B cell (primary cell): Measurements from ENCODE around the gene SLC12A7. TPM values are rescaled to one million over a fixed set of nuclear protein-coding genes. Genes with fewer than 3 reads are reported as not detected.

Source experiments
- ATAC-seq: fragments of 200-7000 bp; cut with Tn5 transposase; one replicate; pipeline ENCODE4 v1.10.0; 2021; ENCODE audit warnings: low read depth, mild to moderate bottlenecking, moderate number of reproducible peaks, moderate library complexity
- CTCF ChIA-PET: fragments of 350-600 bp; sonication (Branson Sonifier 250); formaldehyde crosslinking; loops from one replicate; lab custom pipeline; 2021; ENCODE audit warnings: antibody characterized with exemption, inconsistent platforms; lab: Charles Lee
- POLR2A ChIA-PET: fragments of 350-600 bp; sonication (Branson Sonifier 250); formaldehyde crosslinking; loops from one replicate; lab custom pipeline; 2021; ENCODE audit warnings: antibody characterized with exemption; lab: Charles Lee
- DNase-seq: peaks from one replicate; pipeline ENCODE4 v3.0.0; 2013
- H2AFZ ChIP-seq: 2 replicates; pipeline ENCODE4 v1.6.1; 2012; ENCODE audit warnings: mild to moderate bottlenecking, low read depth, low read length; ENCODE audit not compliant: insufficient read depth, poor library complexity, severe bottlenecking
- H3K27ac ChIP-seq, 2 donors: 1 replicate in 1 of 2; 2 replicates in 1 of 2; pipeline ENCODE4 v1.5.1; 2012 to 2013; ENCODE audit warnings: low read length in 2 of 2, mild to moderate bottlenecking in 2 of 2, moderate library complexity in 1 of 2
- H3K27me3 ChIP-seq, 4 experiments: fragments of 200-600 bp in 1 of 4; sonication (generic) in 1 of 4; replicated peaks in 1 of 4; 1 replicate in 2 of 4; 2 replicates in 2 of 4; pipeline versions ENCODE4 v1.6.1 to v1.7.0; 2013 to 2016; ENCODE audit warnings: low read length in 3 of 4, mild to moderate bottlenecking in 2 of 4, mixed read lengths in 1 of 4, moderate library complexity in 1 of 4; ENCODE audit not compliant: insufficient read depth in 4 of 4, control insufficient read depth in 3 of 4; ENCODE audit errors: control extremely low read depth in 1 of 4
- H3K36me3 ChIP-seq, 2 experiments: replicated peaks in 1 of 2; 1 replicate in 1 of 2; 2 replicates in 1 of 2; pipeline versions ENCODE4 v1.6.1 to v1.7.1; 2013; ENCODE audit warnings: low read length in 1 of 2; ENCODE audit not compliant: insufficient read depth in 2 of 2, control insufficient read depth in 1 of 2; ENCODE audit errors: control extremely low read depth in 1 of 2, extremely low read depth in 1 of 2
- H3K4me1 ChIP-seq, 2 donors: fragments of 200-600 bp in 1 of 2; sonication (generic) in 1 of 2; 1 replicate in 1 of 2; 2 replicates in 1 of 2; pipeline versions ENCODE4 v1.5.1 to v1.6.1; 2013 to 2017; ENCODE audit warnings: low read length in 2 of 2; ENCODE audit not compliant: control insufficient read depth in 2 of 2, insufficient read depth in 2 of 2
- H3K4me2 ChIP-seq: replicated peaks from 2 replicates; pipeline ENCODE3; 2012; ENCODE audit warnings: mild to moderate bottlenecking, low read depth, low read length; ENCODE audit not compliant: poor library complexity, severe bottlenecking
- H3K4me3 ChIP-seq, 5 experiments: fragments of 200-600 bp in 1 of 5; sonication (generic) in 1 of 5; 1 replicate in 3 of 5; 2 replicates in 2 of 5; pipeline versions ENCODE4 v1.5.1 to v1.7.0; 2011 to 2016; ENCODE audit warnings: low read length in 4 of 5, mild to moderate bottlenecking in 4 of 5, low read depth in 2 of 5, control low read depth in 1 of 5, moderate library complexity in 1 of 5; ENCODE audit not compliant: insufficient read depth in 1 of 5; ENCODE audit errors: control extremely low read depth in 1 of 5, extremely low read depth in 1 of 5
- H3K79me2 ChIP-seq: fragments of 200-600 bp; sonication (generic); one replicate; pipeline ENCODE4 v1.6.0; 2016; ENCODE audit warnings: low read length; ENCODE audit not compliant: control insufficient read depth, insufficient read depth
- H3K9ac ChIP-seq: fragments of 200-600 bp; sonication (generic); 2 replicates; pipeline ENCODE4 v1.6.1; 2017; ENCODE audit warnings: mild to moderate bottlenecking, low read length, moderate library complexity
- H3K9me3 ChIP-seq, 3 donors: one replicate each; pipeline versions ENCODE4 v1.6.1 to v1.7.1; 2013; ENCODE audit warnings: low read length in 2 of 3; ENCODE audit not compliant: control insufficient read depth in 2 of 3, insufficient read depth in 1 of 3; ENCODE audit errors: control extremely low read depth in 1 of 3
- H4K20me1 ChIP-seq: 2 replicates; pipeline ENCODE4 v1.6.0; 2012; ENCODE audit warnings: mild to moderate bottlenecking, low read length; ENCODE audit not compliant: insufficient read depth, control insufficient read depth, poor library complexity, severe bottlenecking
- H3K27ac Mint-ChIP-seq: one replicate; pipeline ENCODE4 v1.8.0; 2021; ENCODE audit warnings: mixed read lengths
- H3K27me3 Mint-ChIP-seq: one replicate; pipeline ENCODE4 v1.8.0; 2021; ENCODE audit warnings: mixed read lengths
- H3K4me1 Mint-ChIP-seq: one replicate; pipeline ENCODE4 v1.8.0; 2021; ENCODE audit warnings: mixed read lengths
- H3K4me3 Mint-ChIP-seq: one replicate; pipeline ENCODE4 v1.8.0; 2021; ENCODE audit warnings: mixed read lengths
- H3K9me3 Mint-ChIP-seq: one replicate; pipeline ENCODE4 v1.8.0; 2022; ENCODE audit warnings: mixed read lengths; ENCODE audit not compliant: insufficient read depth
- EZH2 ChIP-seq: IDR thresholded peaks from 2 replicates; pipeline ENCODE4 v1.6.1; 2012; ENCODE audit warnings: borderline replicate concordance, low read depth, mild to moderate bottlenecking, moderate library complexity, low read length; ENCODE audit not compliant: insufficient read depth, poor library complexity, severe bottlenecking
- WGBS: methylation state at CpG from one replicate; pipeline ENCODE4 v1.1.5; 2013; ENCODE audit warnings: missing lambda C conversion rate; ENCODE audit not compliant: insufficient coverage; 5-methylcytosine and 5-hydroxymethylcytosine counted together
- intact Hi-C: fragments of 100-400 bp; cut with micrococcal nuclease; formaldehyde crosslinking; loops from one replicate; pipeline ENCODE4 v1.10.0; 2022
- polyA plus RNA-seq: library from polyadenylated mRNA; depleted of rRNA; stranded (reverse); fragments of >200 nt; gene quantifications from 2 replicates; pipeline ENCODE4 v1.2.3, GENCODE V29; 2012
- total RNA-seq, 2 donors: library from RNA; stranded (reverse); fragments of 120-200 nt in 1 of 2; gene quantifications; 1 replicate in 1 of 2; 2 replicates in 1 of 2; pipeline versions ENCODE4 v1.2.3 to v1.2.4, GENCODE V29; 2013 to 2022
- TF ChIP-seq, protein P1 (sequence below): fragments of 200-600 bp; IDR thresholded peaks from one replicate; pipeline ENCODE4 v1.8.0; 2022; ENCODE audit warnings: antibody characterized with exemption, mild to moderate bottlenecking

Gene SLC12A7
- total and polyA plus RNA-seq, 2 donors (not counting 1 experiment from before 2014, with no cell fraction given), result 25.5 to 34.4 TPM

DNA sequence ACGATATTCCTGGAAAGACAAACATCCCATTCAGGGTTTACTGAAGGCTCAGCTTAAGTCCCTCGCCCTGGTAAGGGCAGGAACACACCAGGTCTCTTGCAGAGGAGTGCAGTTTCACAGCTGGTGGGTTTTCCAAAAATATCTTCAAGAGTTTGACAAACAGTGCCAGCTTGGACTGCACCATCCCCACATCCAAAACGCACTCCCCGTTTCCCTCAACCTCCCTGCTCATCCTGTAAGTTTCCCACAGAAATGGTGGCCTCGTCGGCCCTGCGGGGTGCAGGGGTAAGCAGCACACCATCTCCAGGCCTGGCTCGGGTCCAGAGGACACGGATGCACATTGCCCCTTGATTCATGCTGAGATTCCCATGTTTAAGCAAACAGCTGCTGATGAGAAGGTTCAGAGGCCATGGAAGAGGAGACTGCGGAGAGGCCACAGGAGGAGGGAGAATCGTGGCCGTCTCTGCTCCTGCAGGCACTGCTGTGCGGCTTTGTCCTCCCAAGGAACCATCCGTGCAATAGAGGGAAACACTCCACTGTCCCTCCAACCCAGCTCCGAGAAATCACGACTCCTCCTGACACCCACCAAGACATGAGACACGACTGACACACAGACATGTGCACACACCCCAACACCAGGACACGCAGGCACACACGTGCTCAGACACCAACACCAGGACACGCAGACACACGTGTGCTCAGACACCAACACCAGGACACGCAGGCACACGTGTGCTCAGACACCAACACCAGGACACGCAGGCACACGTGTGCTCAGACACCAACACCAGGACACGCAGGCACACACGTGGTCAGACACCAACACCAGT, 24.0 kb upstream of the SLC12A7 start:
- ChIA-PET CTCF (interaction anchor here (0.9 to 7.4 kb wide), 4 partner anchors 15 to 212 kb away, joined by 3 to 62 read pairs (median 4); no protein-coding TSS in a partner anchor), POLR2A (no interaction called here)
- peaks cover 44% of the 10 kb centered on the region for H3K4me1 Mint-ChIP-seq
- H3K27me3 Mint-ChIP-seq, result peaks cover 18% of the 10 kb centered on the region
- Histone ChIP-seq H3K27ac (no peak overlapping the region), H3K9ac (no peak overlapping the region), H3K4me3 (no peak overlapping the region), H3K9me3 (peaks cover 0 to 7% (median 0%) of the 10 kb centered on the region in 3 donors), H3K4me2 (no peak overlapping the region), H3K4me1 (peaks cover 48 to 58% of the 10 kb centered on the region in 2 donors), H2AFZ (no peak overlapping the region), H4K20me1 (no peaks in the 10 kb centered on the region), H3K79me2 (no peaks in the 10 kb centered on the region), H3K27me3 (peaks cover 0 to 8% (median 3%) of the 10 kb centered on the region in 4 experiments), H3K36me3 (no peaks in the 10 kb centered on the region)
- 84% methylated on average over 19 of the region's 27 CpGs for WGBS
- intact Hi-C loops, result loop anchor here (2.0 kb wide), 3 partner anchors 17 to 213 kb away; no protein-coding TSS in a partner anchor
- DNase-seq (no peak), ATAC-seq (no peak)
- no peak for TF ChIP-seq EZH2
- TF ChIP-seq, protein P1, sequence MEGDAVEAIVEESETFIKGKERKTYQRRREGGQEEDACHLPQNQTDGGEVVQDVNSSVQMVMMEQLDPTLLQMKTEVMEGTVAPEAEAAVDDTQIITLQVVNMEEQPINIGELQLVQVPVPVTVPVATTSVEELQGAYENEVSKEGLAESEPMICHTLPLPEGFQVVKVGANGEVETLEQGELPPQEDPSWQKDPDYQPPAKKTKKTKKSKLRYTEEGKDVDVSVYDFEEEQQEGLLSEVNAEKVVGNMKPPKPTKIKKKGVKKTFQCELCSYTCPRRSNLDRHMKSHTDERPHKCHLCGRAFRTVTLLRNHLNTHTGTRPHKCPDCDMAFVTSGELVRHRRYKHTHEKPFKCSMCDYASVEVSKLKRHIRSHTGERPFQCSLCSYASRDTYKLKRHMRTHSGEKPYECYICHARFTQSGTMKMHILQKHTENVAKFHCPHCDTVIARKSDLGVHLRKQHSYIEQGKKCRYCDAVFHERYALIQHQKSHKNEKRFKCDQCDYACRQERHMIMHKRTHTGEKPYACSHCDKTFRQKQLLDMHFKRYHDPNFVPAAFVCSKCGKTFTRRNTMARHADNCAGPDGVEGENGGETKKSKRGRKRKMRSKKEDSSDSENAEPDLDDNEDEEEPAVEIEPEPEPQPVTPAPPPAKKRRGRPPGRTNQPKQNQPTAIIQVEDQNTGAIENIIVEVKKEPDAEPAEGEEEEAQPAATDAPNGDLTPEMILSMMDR, result no peak
- H3K4me3 Mint-ChIP-seq, result no peak overlapping the region
- peak overlapping the region; percentile 26 for H3K27ac Mint-ChIP-seq
- H3K9me3 Mint-ChIP-seq, result no peaks in the 10 kb centered on the region

DNA sequence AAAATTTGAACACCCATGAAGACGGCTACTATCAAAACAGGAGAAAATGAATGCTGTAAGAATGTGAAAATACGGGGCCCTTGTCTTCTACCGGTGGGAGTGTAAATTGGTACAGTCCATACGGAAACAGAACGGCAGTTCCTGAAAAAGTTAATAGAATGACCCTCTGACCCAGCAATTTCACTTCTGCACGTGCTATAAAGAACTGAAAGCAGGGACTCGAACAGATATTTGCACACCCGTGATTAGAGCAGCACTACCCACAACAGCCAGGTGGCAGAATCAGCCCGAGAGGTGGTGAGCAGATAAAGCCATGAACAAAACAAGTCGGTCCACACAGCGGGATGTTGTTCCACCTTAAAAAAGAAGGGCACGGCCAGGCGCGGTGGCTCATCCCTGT, 22.6 kb upstream of the SLC12A7 start:
- Mint-ChIP-seq H3K27me3 (peaks cover 15% of the 10 kb centered on the region), H3K4me3 (peak overlapping the region; percentile 58), H3K27ac (peak overlapping the region; percentile 38), H3K9me3 (no peaks in the 10 kb centered on the region), H3K4me1 (peaks cover 43% of the 10 kb centered on the region)
- WGBS, result 11% methylated on average over 13 of the region's 14 CpGs
- no peak overlapping the region for H3K27ac ChIP-seq
- intact Hi-C loops, result loop anchor here (1.0 to 2.0 kb wide), 4 partner anchors 18 to 212 kb away; no protein-coding TSS in a partner anchor
- no peak for TF ChIP-seq EZH2
- TF ChIP-seq, protein P1, result peak; percentile 53
- peak; percentile 83 for DNase-seq
- H4K20me1 ChIP-seq, result no peaks in the 10 kb centered on the region
- ChIA-PET POLR2A (no interaction called here), CTCF (interaction anchor here (1.1 to 7.4 kb wide), 5 partner anchors 17 to 40 kb away, joined by 3 to 62 read pairs (median 6); no protein-coding TSS in a partner anchor)
- H2AFZ ChIP-seq, result no peak overlapping the region
- H3K4me3 ChIP-seq, result no peak overlapping the region
- peaks cover 34 to 50% of the 10 kb centered on the region in 2 donors for H3K4me1 ChIP-seq
- peak; percentile 80 for ATAC-seq
- H3K36me3 ChIP-seq, result no peaks in the 10 kb centered on the region
- no peak overlapping the region for H3K9ac ChIP-seq
- H3K27me3 ChIP-seq, result peaks cover 0 to 7% (median 3%) of the 10 kb centered on the region in 4 experiments
- peaks cover 0 to 7% (median 0%) of the 10 kb centered on the region in 3 donors for H3K9me3 ChIP-seq
- H3K79me2 ChIP-seq, result no peaks in the 10 kb centered on the region
- peak overlapping the region; percentile 42 for H3K4me2 ChIP-seq
